ENCODE measurements around the gene NME3. TPM values are rescaled to one million over a fixed set of nuclear protein-coding genes. Genes with fewer than 3 reads are reported as not detected.

Gene NME3
- total and polyA plus RNA-seq, 10 of the 15 experiments (the other 5 are each of a cell fraction or from before 2014, with no cell fraction given): 0.61 to 55.5 (median 26.5) TPM

DNA sequence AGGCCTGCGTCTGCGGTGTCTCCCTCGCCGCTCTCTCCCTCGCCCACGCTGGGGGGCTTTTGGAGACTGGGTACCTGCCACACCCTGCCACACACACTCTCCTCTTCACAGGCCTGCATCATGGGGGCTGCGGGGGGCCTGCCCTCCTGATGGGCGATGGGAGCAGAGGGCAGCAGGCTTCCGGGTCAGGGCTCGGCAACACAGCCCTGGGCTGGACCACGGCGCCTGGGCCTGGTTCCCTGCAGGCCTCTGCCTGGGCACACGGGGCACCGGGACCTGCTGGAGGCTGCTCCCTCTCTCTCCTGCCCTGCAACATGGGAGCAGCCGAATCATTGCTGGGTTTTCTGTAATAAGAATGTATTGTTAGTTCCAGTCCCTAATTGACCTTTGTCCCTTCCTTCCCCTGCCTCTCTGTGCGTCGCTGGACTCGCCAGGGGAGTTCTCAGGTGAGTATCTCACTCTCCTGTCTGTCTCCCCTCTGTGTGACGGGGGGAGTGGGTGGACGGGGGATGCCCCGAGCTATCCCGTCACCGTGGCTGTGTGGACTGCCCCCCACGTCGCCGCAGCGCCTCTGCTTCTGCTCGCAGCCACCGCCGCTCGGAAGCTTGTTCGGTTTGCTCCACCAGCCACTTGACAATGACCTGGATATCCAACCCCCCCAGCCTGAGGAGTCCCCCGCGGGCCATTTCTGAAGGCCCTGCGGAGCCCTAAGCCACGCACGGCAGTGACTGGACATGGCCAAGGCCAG lies 13.5 kb downstream of the NME3 start:
- Histone ChIP-seq H3K79me2 (ENCODE audit: control insufficient read depth, insufficient read depth, low read length) (no peaks in the 10 kb centered on the region), H3K27me3 (replicated peaks in 1 of 2; ENCODE audit: control insufficient read depth in 2 of 2, insufficient read depth in 2 of 2, low read length in 1 of 2) (no peaks in the 10 kb centered on the region), H3K4me2 (ENCODE audit: control insufficient read depth, insufficient read depth) (no peak overlapping the region), H4K20me1 (ENCODE audit: control insufficient read depth, insufficient read depth) (no peaks in the 10 kb centered on the region), H3K4me3 (no peak overlapping the region), H3K4me1 (ENCODE audit: control insufficient read depth, insufficient read depth, low read length) (no peaks in the 10 kb centered on the region), H3K27ac (ENCODE audit: control insufficient read depth, insufficient read depth) (no peak overlapping the region), H2AFZ (ENCODE audit: control insufficient read depth, low read depth, low read length) (no peak overlapping the region), H3K9me3 (replicated peaks; ENCODE audit: control insufficient read depth, insufficient read depth, low read length) (no peaks in the 10 kb centered on the region), H3K9ac (ENCODE audit: control insufficient read depth, insufficient read depth, low read length) (no peak overlapping the region), H3K36me3 (ENCODE audit: control insufficient read depth in 2 of 2, insufficient read depth in 2 of 2, low read length in 1 of 2) (peaks cover 0 to 6% of the 10 kb centered on the region in 2 experiments; a peak in 3 of 4 replicates)
- ChIA-PET CTCF (no interaction called here), POLR2A (no interaction called here), SMC1A (ENCODE audit: uncharacterized antibody, unreplicated experiment) (no interaction called here), RAD21 (ENCODE audit: unreplicated experiment) (no interaction called here)
- TF ChIP-seq ZNF217 (IDR thresholded peaks at IDR 0.05): no peak
- TF ChIP-seq POLR2A (IDR thresholded peaks at IDR 0.05; ENCODE audit: low read depth, low read length): peak; percentile 35; the same call in 1 of the 2 replicates
- BruUV-seq (replicated peaks): no TSS peak
- in situ Hi-C loops (cut with MboI): no loop called here
- 93% methylated on average over 37 of the region's 37 CpGs for WGBS (ENCODE audit: insufficient coverage, insufficient replicate concordance, low lambda C conversion rate, missing lambda C conversion rate)
- FAIRE-seq: no peak
- no peak for DNase-seq (ENCODE audit: low read depth, low spot score)
- ATAC-seq: no peak
- intact Hi-C loops (cut with micrococcal nuclease; ENCODE audit: unreplicated experiment): no loop called here

DNA sequence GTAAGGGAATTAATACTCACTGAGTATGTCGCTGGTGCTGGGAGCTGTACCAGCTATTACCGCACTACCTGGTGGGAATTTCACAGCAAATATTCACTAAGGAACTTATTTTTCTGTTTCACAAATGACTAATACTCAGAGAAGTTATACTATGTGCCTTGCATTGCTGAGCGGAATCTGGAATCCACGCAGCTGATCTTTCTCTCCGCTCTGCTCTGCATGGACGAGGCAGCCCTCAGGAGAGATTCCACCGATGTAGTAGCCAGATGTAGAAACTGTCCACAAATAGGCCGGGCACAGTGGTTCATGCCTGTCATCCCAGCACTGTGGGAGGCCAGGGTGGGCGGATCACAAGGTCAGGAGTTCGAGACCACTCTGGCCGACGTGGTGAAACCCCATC lies 17.1 kb downstream of the NME3 start:
- ChIA-PET RAD21 (ENCODE audit: unreplicated experiment) (no interaction called here), POLR2A (interaction anchor here (0.7 kb wide), 1 partner anchor 443 kb away, joined by 3 read pairs; no protein-coding TSS in a partner anchor), SMC1A (ENCODE audit: uncharacterized antibody, unreplicated experiment) (interaction anchor here (1.1 kb wide), 1 partner anchor 31 kb away, joined by 3 read pairs; no protein-coding TSS in a partner anchor), CTCF (interaction anchor here (0.6 kb wide), 1 partner anchor 387 kb away, joined by 3 read pairs; no protein-coding TSS in a partner anchor)
- no peak overlapping the region for H3K27ac ChIP-seq (ENCODE audit: control insufficient read depth, insufficient read depth)
- H3K4me2 ChIP-seq (ENCODE audit: control insufficient read depth, insufficient read depth): no peak overlapping the region
- TF ChIP-seq NRF1 (conservative IDR thresholded peaks at IDR 0.05; ENCODE audit: low read depth, low read length) (no peak), NBN (IDR thresholded peaks at IDR 0.05) (no peak), BACH1 (IDR thresholded peaks at IDR 0.05; ENCODE audit: borderline replicate concordance) (no peak), TARDBP (IDR thresholded peaks at IDR 0.05; ENCODE audit: borderline replicate concordance) (no peak)
- no peaks in the 10 kb centered on the region for H3K4me1 ChIP-seq (ENCODE audit: control insufficient read depth, insufficient read depth, low read length)
- H3K9me3 ChIP-seq (replicated peaks; ENCODE audit: control insufficient read depth, insufficient read depth, low read length): no peaks in the 10 kb centered on the region
- intact Hi-C loops (cut with micrococcal nuclease; ENCODE audit: unreplicated experiment) (no loop called here), in situ Hi-C loops (cut with MboI) (no loop called here)
- H4K20me1 ChIP-seq (ENCODE audit: control insufficient read depth, insufficient read depth): no peaks in the 10 kb centered on the region
- no peak overlapping the region for H3K9ac ChIP-seq (ENCODE audit: control insufficient read depth, insufficient read depth, low read length)
- FAIRE-seq (no peak), DNase-seq (ENCODE audit: low read depth, low spot score) (no peak), ATAC-seq (no peak)
- no peak overlapping the region for H2AFZ ChIP-seq (ENCODE audit: control insufficient read depth, low read depth, low read length)
- H3K79me2 ChIP-seq (ENCODE audit: control insufficient read depth, insufficient read depth, low read length): no peaks in the 10 kb centered on the region
- no peaks in the 10 kb centered on the region for H3K27me3 ChIP-seq (replicated peaks in 1 of 2; ENCODE audit: control insufficient read depth in 2 of 2, insufficient read depth in 2 of 2, low read length in 1 of 2)
- H3K4me3 ChIP-seq: no peak overlapping the region
- WGBS (ENCODE audit: insufficient coverage, insufficient replicate concordance, low lambda C conversion rate, missing lambda C conversion rate): 95% methylated on average over 12 of the region's 12 CpGs
- H3K36me3 ChIP-seq (ENCODE audit: control insufficient read depth in 2 of 2, insufficient read depth in 2 of 2, low read length in 1 of 2): peaks cover 5 to 8% of the 10 kb centered on the region in 2 experiments
- BruUV-seq (replicated peaks): no TSS peak

Measured in GM12878 (cell line).